Measurements from ENCODE around the gene SNX17. TPM values are rescaled to one million over a fixed set of nuclear protein-coding genes. Genes with fewer than 3 reads are reported as not detected.
A peak's percentile ranks its signal among the peaks of the same experiment; 100 is the strongest.

SNX17 gene
- polyA plus RNA-seq, 3 donors, result 86.6 to 338 (median 291) TPM

GRCh38 chr2:27322301-27322765 is 48.1 kb upstream of the SNX17 start:
- H3K27ac Mint-ChIP-seq, result peak overlapping the region; percentile 96 to 99 (median 98)
- H3K79me2 ChIP-seq (ENCODE audit: insufficient read depth, low read length), result peaks cover 28% of the 10 kb centered on the region
- DNase-seq, result peak; percentile 18 to 56 (median 53)
- no peaks in the 10 kb centered on the region for H4K20me1 ChIP-seq (ENCODE audit: insufficient read depth, low read length)
- no peaks in the 10 kb centered on the region for H3K9me3 Mint-ChIP-seq
- peak overlapping the region; percentile 95 for H3K4me2 ChIP-seq (replicated peaks; ENCODE audit: extremely low read depth, low read length, poor library complexity, severe bottlenecking)
- H2AFZ ChIP-seq (ENCODE audit: insufficient read depth, low read depth, low read length, poor library complexity, severe bottlenecking), result peak overlapping the region; percentile 93
- peak overlapping the region; percentile 80 to 97 (median 88) for H3K4me3 ChIP-seq (replicated peaks in 1 of 3; ENCODE audit: low read depth in 2 of 3, low read length in 3 of 3)
- peaks cover 13 to 20% of the 10 kb centered on the region in 2 donors for H3K36me3 ChIP-seq (replicated peaks in 1 of 2; ENCODE audit: control insufficient read depth in 1 of 2, insufficient read depth in 2 of 2, low read length in 2 of 2)
- no peaks in the 10 kb centered on the region for H3K9me3 ChIP-seq (replicated peaks in 1 of 2; ENCODE audit: control insufficient read depth in 1 of 2, insufficient read depth in 1 of 2, low read length in 2 of 2)
- H3K36me3 Mint-ChIP-seq, result peaks cover 13 to 23% of the 10 kb centered on the region in 2 donors
- H3K4me1 Mint-ChIP-seq, result peaks cover 32% of the 10 kb centered on the region
- intact Hi-C loops (cut with micrococcal nuclease), result no loop called here
- no peaks in the 10 kb centered on the region for H3K27me3 Mint-ChIP-seq (ENCODE audit: low read depth in 3 of 3)
- no peak for TF ChIP-seq CTCF (IDR thresholded peaks at IDR 0.05)
- H3K9ac ChIP-seq (ENCODE audit: insufficient read depth, low read length, poor library complexity, severe bottlenecking), result peak overlapping the region; percentile 84
- H3K27me3 ChIP-seq (ENCODE audit: control insufficient read depth in 2 of 2, insufficient read depth in 2 of 2, low read length in 2 of 2), result no peaks in the 10 kb centered on the region
- peaks cover 17 to 20% of the 10 kb centered on the region in 2 donors for H3K4me1 ChIP-seq (ENCODE audit: control insufficient read depth in 1 of 2, insufficient read depth in 2 of 2, low read length in 2 of 2)
- H3K4me3 Mint-ChIP-seq, result peak overlapping the region; percentile 90 to 97
- 0% methylated on average over 4 of the region's 10 CpGs for WGBS (ENCODE audit: insufficient coverage)
- H3K27ac ChIP-seq (ENCODE audit: low read depth in 1 of 2, low read length in 2 of 2), result peak overlapping the region; percentile 77 to 94

- Histone ChIP-seq H3K36me3 (replicated peaks in 1 of 2; ENCODE audit: control insufficient read depth in 1 of 2, insufficient read depth in 2 of 2, low read length in 2 of 2) (peaks cover 16 to 27% of the 10 kb centered on the region in 2 donors), H4K20me1 (ENCODE audit: insufficient read depth, low read length) (no peaks in the 10 kb centered on the region), H2AFZ (ENCODE audit: insufficient read depth, low read depth, low read length, poor library complexity, severe bottlenecking) (peak within 1 kb of the TSS; percentile 93), H3K27me3 (ENCODE audit: control insufficient read depth in 2 of 2, insufficient read depth in 2 of 2, low read length in 2 of 2) (no peaks in the 10 kb centered on the region), H3K79me2 (ENCODE audit: insufficient read depth, low read length) (peaks cover 28% of the 10 kb centered on the region), H3K27ac (ENCODE audit: low read depth in 1 of 2, low read length in 2 of 2) (peak within 1 kb of the TSS; percentile 77 to 94), H3K9ac (ENCODE audit: insufficient read depth, low read length, poor library complexity, severe bottlenecking) (peak within 1 kb of the TSS; percentile 84), H3K4me2 (replicated peaks; ENCODE audit: extremely low read depth, low read length, poor library complexity, severe bottlenecking) (peak within 1 kb of the TSS; percentile 95), H3K4me1 (ENCODE audit: control insufficient read depth in 1 of 2, insufficient read depth in 2 of 2, low read length in 2 of 2) (peaks cover 17 to 20% of the 10 kb centered on the region in 2 donors), H3K9me3 (replicated peaks in 1 of 2; ENCODE audit: control insufficient read depth in 1 of 2, insufficient read depth in 1 of 2, low read length in 2 of 2) (no peaks in the 10 kb centered on the region), H3K4me3 (replicated peaks in 1 of 3; ENCODE audit: low read depth in 2 of 3, low read length in 3 of 3) (peak within 1 kb of the TSS; percentile 80 to 97 (median 88))
- TF ChIP-seq CTCF (IDR thresholded peaks at IDR 0.05), result no peak
- H3K9me3 Mint-ChIP-seq, result no peaks in the 10 kb centered on the region
- WGBS (ENCODE audit: insufficient coverage), result under 1% methylated on average over 32 of the region's 39 CpGs
- peak; percentile 70 to 85 (median 80) for DNase-seq
- H3K4me1 Mint-ChIP-seq, result peaks cover 32% of the 10 kb centered on the region
- H3K36me3 Mint-ChIP-seq, result peaks cover 16 to 27% of the 10 kb centered on the region in 2 donors
- intact Hi-C loops (cut with micrococcal nuclease), result no loop called here
- H3K27ac Mint-ChIP-seq, result peak within 1 kb of the TSS; percentile 96 to 99 (median 98)
- no peaks in the 10 kb centered on the region for H3K27me3 Mint-ChIP-seq (ENCODE audit: low read depth in 3 of 3)
- peak within 1 kb of the TSS; percentile 90 to 97 for H3K4me3 Mint-ChIP-seq
Observed at GRCh38 chr2:27322766-27323595, 47.4 kb upstream of the SNX17 start, which contains the start of gene MPV17. MPV17 (minus strand) TSS chr2:27323097; CDS start chr2:27322517, 580 bp downstream.
